Gastrocnemius medialis (tissue), 4 donors: ENCODE data around the gene RPS29. TPM values are rescaled to one million over a fixed set of nuclear protein-coding genes. Genes with fewer than 3 reads are reported as not detected.

Source experiments
- ATAC-seq, 2 donors: fragments of 150-250 bp; one replicate each; pipeline ENCODE4 v1.9.1; 2016
- DNase-seq, 2 donors: peaks; one replicate each; pipeline ENCODE4 v3.0.0-alpha.2; 2019
- H3K27ac ChIP-seq, 4 donors: fragments of 200-600 bp; sonication (generic); 1 replicate in 1 of 4; 2 replicates in 3 of 4; pipeline ENCODE4 v1.5.1; 2016 to 2018; ENCODE audit warnings: mild to moderate bottlenecking in 2 of 4, moderate library complexity in 1 of 4
- H3K27me3 ChIP-seq, 3 donors: fragments of 200-600 bp; sonication (generic) in 2 of 3; 1 replicate in 1 of 3; 2 replicates in 2 of 3; pipeline versions ENCODE4 v1.5.1 to v1.6.0; 2016 to 2019; ENCODE audit warnings: mild to moderate bottlenecking in 1 of 3, moderate library complexity in 1 of 3
- H3K36me3 ChIP-seq, 2 donors: fragments of 200-600 bp; sonication (generic) in 1 of 2; one replicate each; pipeline ENCODE4 v1.5.1; 2017 to 2018
- H3K4me1 ChIP-seq, 2 donors: fragments of 200-600 bp; sonication (generic) in 1 of 2; one replicate each; pipeline ENCODE4 v1.5.1; 2016 to 2017; ENCODE audit warnings: mild to moderate bottlenecking in 2 of 2
- H3K4me3 ChIP-seq, 4 donors: fragments of 200-600 bp; sonication (generic) in 3 of 4; 1 replicate in 1 of 4; 2 replicates in 3 of 4; pipeline ENCODE4 v1.5.1; 2016 to 2019; ENCODE audit warnings: mild to moderate bottlenecking in 2 of 4
- H3K9me3 ChIP-seq, 3 donors: fragments of 200-600 bp; sonication (generic) in 2 of 3; 1 replicate in 1 of 3; 2 replicates in 2 of 3; pipeline ENCODE4 v1.5.1; 2016 to 2019
- CTCF ChIP-seq, 5 experiments: fragments of 450-650 bp in 3 of 5; fragments of 200-600 bp in 2 of 5; sonication (generic) in 2 of 5; IDR thresholded peaks in 4 of 5; conservative IDR thresholded peaks in 1 of 5; 1 replicate in 4 of 5; 2 replicates in 1 of 5; pipeline ENCODE4 v1.5.1; 2016 to 2019; ENCODE audit warnings: antibody characterized with exemption in 5 of 5, mild to moderate bottlenecking in 3 of 5, moderate library complexity in 3 of 5
- POLR2A ChIP-seq, 2 donors: fragments of 450-650 bp; IDR thresholded peaks; one replicate each; pipeline ENCODE4 v1.6.1; 2017; ENCODE audit warnings: antibody characterized with exemption in 2 of 2, mild to moderate bottlenecking in 2 of 2, moderate library complexity in 2 of 2
- in situ Hi-C, 4 donors: fragments of 200-750 bp; cut with MboI; loops; one replicate each; pipeline versions ENCODE4 v1.15.0 to v1.8.0; 2017; ENCODE audit warnings: low sequenced_read_pairs in 4 of 4
- intact Hi-C: fragments of 100-400 bp; cut with DNase I; formaldehyde crosslinking; loops from one replicate; pipeline ENCODE4 v1.15.1; 2023; ENCODE audit warnings: low total_unique reads
- total RNA-seq, 4 donors: library from RNA; depleted of rRNA; stranded (reverse); fragments of >200 nt; gene quantifications; one replicate each; pipeline versions ENCODE4 v1.1.0 to v1.2.3, GENCODE V29; 2016

RPS29 gene
- total RNA-seq, 4 donors from 2014 or later, result 6,799 to 10,395 (median 8,793) TPM

- intact Hi-C loops (loop anchor here (10.0 kb wide), 1 partner anchor 1629 kb away; the partner anchor contains the start of gene TMX1), in situ Hi-C loops (no loop called here)
- TF ChIP-seq CTCF (IDR thresholded peaks at IDR 0.05 in 4 of 5, conservative IDR thresholded peaks at IDR 0.05 in 1 of 5), result no peak
- TF ChIP-seq POLR2A (IDR thresholded peaks at IDR 0.05), result no peak
- no peak overlapping the region for H3K27ac ChIP-seq
- H3K4me1 ChIP-seq, result peaks cover 5 to 13% of the 10 kb centered on the region in 2 donors
- H3K27me3 ChIP-seq, result no peaks in the 10 kb centered on the region
- no peak for ATAC-seq
- H3K9me3 ChIP-seq, result no peaks in the 10 kb centered on the region
- no peak overlapping the region for H3K4me3 ChIP-seq
- H3K36me3 ChIP-seq, result peaks cover 0 to 16% of the 10 kb centered on the region in 2 donors
- no peak for DNase-seq
These were observed 29.6 kb upstream of the RPS29 start for GRCh38 chr14:49615776-49616175.

DNA sequence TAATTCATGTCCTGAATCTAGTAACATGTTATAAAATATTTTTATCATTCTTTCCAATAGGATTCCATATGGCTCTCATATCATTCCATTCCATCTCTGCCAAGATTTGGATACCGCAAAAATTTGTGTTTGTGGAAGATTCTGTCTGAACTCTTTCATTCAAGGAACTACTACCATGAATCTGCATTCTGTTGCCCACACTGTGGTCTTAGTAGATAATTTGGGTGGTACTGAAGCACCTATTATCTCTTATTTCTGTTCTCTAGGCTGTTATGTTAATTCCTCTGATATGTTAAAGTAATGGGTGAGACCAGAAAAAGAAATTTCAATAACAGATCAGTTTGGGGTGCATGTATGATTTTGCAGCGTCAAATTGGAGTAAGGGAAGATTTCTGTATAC lies 28.0 kb upstream of the RPS29 start:
- Histone ChIP-seq H3K4me1 (peaks cover 2 to 6% of the 10 kb centered on the region in 2 donors), H3K27me3 (no peaks in the 10 kb centered on the region), H3K4me3 (no peak overlapping the region), H3K36me3 (peaks cover 0 to 16% of the 10 kb centered on the region in 2 donors), H3K9me3 (no peaks in the 10 kb centered on the region), H3K27ac (no peak overlapping the region)
- TF ChIP-seq CTCF (IDR thresholded peaks at IDR 0.05 in 4 of 5, conservative IDR thresholded peaks at IDR 0.05 in 1 of 5), result no peak
- intact Hi-C loops (loop anchor here (10.0 kb wide), 1 partner anchor 1631 kb away; the partner anchor contains the start of gene TMX1), in situ Hi-C loops (no loop called here)
- DNase-seq (no peak), ATAC-seq (no peak)

DNA sequence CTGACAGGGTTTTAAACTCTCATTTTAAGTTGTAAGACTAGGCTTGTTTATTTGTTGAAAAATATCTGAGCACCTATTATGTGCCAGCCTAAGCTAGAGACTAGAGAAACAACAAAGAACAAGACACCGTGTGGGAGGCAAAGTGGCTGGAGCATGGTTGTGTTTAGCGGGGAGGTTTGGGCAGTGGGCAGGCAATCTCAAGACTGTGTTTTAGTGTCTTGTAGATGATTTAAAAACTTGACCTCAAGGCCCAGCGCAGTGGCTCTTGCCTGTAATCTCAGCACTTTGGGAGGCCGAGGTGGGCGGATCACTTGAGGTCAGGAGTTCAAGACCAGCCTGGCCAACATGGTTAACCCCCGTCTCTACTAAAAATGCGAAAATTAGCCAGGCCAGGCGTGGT lies 26.5 kb upstream of the RPS29 start:
- Histone ChIP-seq H3K27me3 (no peaks in the 10 kb centered on the region), H3K4me3 (no peak overlapping the region), H3K36me3 (peaks cover 0 to under 1% of the 10 kb centered on the region in 2 donors), H3K9me3 (no peaks in the 10 kb centered on the region), H3K27ac (no peak overlapping the region), H3K4me1 (no peaks in the 10 kb centered on the region)
- no peak for DNase-seq
- TF ChIP-seq POLR2A (IDR thresholded peaks at IDR 0.05) (no peak), CTCF (IDR thresholded peaks at IDR 0.05 in 4 of 5, conservative IDR thresholded peaks at IDR 0.05 in 1 of 5) (no peak)
- in situ Hi-C loops (no loop called here), intact Hi-C loops (loop anchor here (10.0 kb wide), 1 partner anchor 1632 kb away; the partner anchor contains the start of gene TMX1)
- no peak for ATAC-seq

DNA sequence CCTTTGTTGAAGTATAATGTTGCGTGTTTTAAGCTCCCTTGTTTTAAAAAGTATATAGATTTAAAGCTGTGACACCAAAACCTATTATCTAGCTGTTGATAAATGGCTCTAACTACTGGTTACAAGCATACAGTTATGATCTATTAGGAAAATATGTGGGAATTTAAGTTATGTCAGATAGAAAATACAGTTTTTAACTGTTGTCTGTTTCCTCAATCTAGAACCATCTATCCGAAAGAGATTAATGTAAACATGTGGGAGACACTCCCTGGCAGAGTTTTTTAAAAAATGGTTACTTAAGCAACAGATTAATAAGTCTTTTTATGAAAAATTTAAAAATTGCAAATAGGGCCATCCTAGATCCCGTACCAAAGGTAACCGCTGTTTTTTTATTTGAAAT lies 26.1 kb upstream of the RPS29 start:
- Histone ChIP-seq H3K4me3 (no peak overlapping the region), H3K27ac (no peak overlapping the region), H3K9me3 (no peaks in the 10 kb centered on the region), H3K27me3 (no peaks in the 10 kb centered on the region), H3K36me3 (no peaks in the 10 kb centered on the region), H3K4me1 (no peaks in the 10 kb centered on the region)
- in situ Hi-C loops, result no loop called here
- no peak for TF ChIP-seq POLR2A (IDR thresholded peaks at IDR 0.05)
- no peak for TF ChIP-seq CTCF (IDR thresholded peaks at IDR 0.05 in 4 of 5, conservative IDR thresholded peaks at IDR 0.05 in 1 of 5)
- DNase-seq (no peak), ATAC-seq (no peak)
- intact Hi-C loops, result loop anchor here (10.0 kb wide), 1 partner anchor 1633 kb away; the partner anchor contains the start of gene TMX1

- in situ Hi-C loops (no loop called here), intact Hi-C loops (no loop called here)
- no peak for DNase-seq
- no peaks in the 10 kb centered on the region for H3K9me3 ChIP-seq
- H3K4me1 ChIP-seq, result no peaks in the 10 kb centered on the region
- ATAC-seq, result no peak
- H3K27ac ChIP-seq, result no peak overlapping the region
- no peak overlapping the region for H3K4me3 ChIP-seq
- no peaks in the 10 kb centered on the region for H3K27me3 ChIP-seq
- no peaks in the 10 kb centered on the region for H3K36me3 ChIP-seq
- TF ChIP-seq POLR2A (IDR thresholded peaks at IDR 0.05), result no peak
- no peak for TF ChIP-seq CTCF (IDR thresholded peaks at IDR 0.05 in 4 of 5, conservative IDR thresholded peaks at IDR 0.05 in 1 of 5)
These were observed 21.4 kb upstream of the RPS29 start for GRCh38 chr14:49607583-49607982.
